Prostate gland (tissue), 2 donors: ENCODE results near the gene TAAR8. TPM values are rescaled to one million over a fixed set of nuclear protein-coding genes. Genes with fewer than 3 reads are reported as not detected.
A peak's percentile ranks its signal among the peaks of the same experiment; 100 is the strongest.

Experiments
- DNase-seq: peaks from one replicate; pipeline ENCODE4 v3.0.0-alpha.2; 2019; ENCODE audit warnings: low spot score
- H3K27ac ChIP-seq, 2 donors: fragments of 200-600 bp; sonication (generic); 2 replicates each; pipeline ENCODE4 v1.5.1; 2017 to 2019
- H3K27me3 ChIP-seq: fragments of 200-600 bp; sonication (generic); replicated peaks from 2 replicates; pipeline ENCODE4 v1.5.1; 2019; ENCODE audit not compliant: insufficient read depth
- H3K36me3 ChIP-seq, 2 donors: fragments of 200-600 bp; sonication (generic); 1 replicate in 1 of 2; 2 replicates in 1 of 2; pipeline versions ENCODE4 v1.5.1 to v1.8.1; 2017 to 2019
- H3K4me1 ChIP-seq: fragments of 200-600 bp; sonication (generic); replicated peaks from 2 replicates; pipeline ENCODE4 v1.5.1; 2019
- H3K4me3 ChIP-seq, 2 donors: fragments of 200-600 bp; sonication (generic); 2 replicates each; pipeline ENCODE4 v1.5.1; 2017 to 2019
- H3K9me3 ChIP-seq: fragments of 200-600 bp; sonication (generic); 2 replicates; pipeline ENCODE4 v1.5.1; 2017
- POLR2A ChIP-seq: fragments of 450-650 bp; IDR thresholded peaks from one replicate; pipeline ENCODE4 v1.6.1; 2016; ENCODE audit warnings: antibody characterized with exemption, mild to moderate bottlenecking
- POLR2AphosphoS5 ChIP-seq: sonication (generic); formaldehyde crosslinking; IDR thresholded peaks from one replicate; pipeline ENCODE4 v1.6.1; 2017; ENCODE audit warnings: antibody characterized with exemption
- WGBS: methylation state at CpG from one replicate; pipeline ENCODE4 v1.1.5; 2018; 5-methylcytosine and 5-hydroxymethylcytosine counted together
- intact Hi-C: fragments of 100-400 bp; cut with DNase I; formaldehyde crosslinking; loops from one replicate; pipeline ENCODE4 v1.14.2; 2022
- total RNA-seq, 2 donors: library from RNA; depleted of rRNA; stranded (reverse); fragments of >200 nt; gene quantifications; one replicate each; pipeline ENCODE4 v1.1.0, GENCODE V29; 2016
- TF ChIP-seq, protein P1 (sequence below), 4 experiments: fragments of 200-600 bp in 2 of 4; fragments of 450-650 bp in 2 of 4; sonication (generic) in 2 of 4; IDR thresholded peaks; 1 replicate in 3 of 4; 2 replicates in 1 of 4; pipeline ENCODE4 v1.5.1; 2016 to 2019; ENCODE audit warnings: antibody characterized with exemption in 4 of 4, mild to moderate bottlenecking in 2 of 4, moderate library complexity in 2 of 4

TAAR8 gene
- total RNA-seq, 2 donors from 2014 or later, result not detected

DNA sequence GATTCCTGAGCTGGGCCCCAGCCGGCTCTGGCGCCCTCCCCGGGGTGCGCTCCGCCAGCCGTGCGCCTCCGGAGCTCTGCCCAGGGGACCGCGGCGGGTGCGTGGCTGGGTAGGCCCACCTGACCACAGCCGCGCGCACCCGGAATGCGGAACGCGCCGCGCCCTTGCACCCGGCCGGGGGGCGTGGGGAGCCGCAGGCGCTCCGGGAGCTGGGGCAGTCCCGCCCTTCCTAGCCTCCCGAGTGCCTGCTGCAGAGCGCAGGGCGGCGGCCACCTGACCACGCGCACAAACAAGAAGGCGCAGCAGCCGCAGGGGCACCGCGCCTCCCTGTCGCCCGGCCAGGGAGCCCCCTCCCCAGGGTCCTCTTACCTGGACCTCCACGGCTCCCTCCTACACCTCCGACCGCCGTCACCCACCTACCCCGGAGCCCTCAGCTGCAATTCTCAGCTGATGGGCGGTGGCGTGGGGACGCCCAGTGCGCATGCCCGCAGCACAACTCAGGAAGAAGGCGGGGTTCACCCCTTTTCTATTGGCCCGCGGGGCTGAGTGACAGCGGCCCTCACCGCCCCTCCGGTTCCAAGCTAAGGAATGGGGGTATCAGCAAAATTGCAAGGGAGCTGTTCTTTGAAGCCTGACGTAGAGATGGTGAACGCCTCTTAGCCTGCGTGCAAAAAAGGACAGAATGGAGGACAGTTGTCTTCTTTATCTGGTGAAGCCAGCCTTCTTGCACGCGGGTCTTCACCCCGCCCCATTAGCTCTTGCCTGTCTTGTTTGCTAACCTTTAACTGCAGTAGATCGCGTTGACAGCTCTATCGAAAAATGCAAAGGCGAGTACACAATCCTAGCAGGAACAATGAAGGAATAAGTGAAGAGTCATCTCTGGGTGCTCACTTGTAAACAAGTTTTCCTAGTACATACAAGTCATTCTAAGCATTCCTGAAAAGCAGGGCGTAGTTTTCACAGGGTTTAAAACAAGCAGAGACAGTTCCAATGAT lies 39.5 kb upstream of the TAAR8 start, which contains the start of gene STX7:
STX7 (minus strand) TSS at position 479 of the 995 bp plus-strand sequence. CDS start 9,586 bp downstream, outside the sequence.
- no peaks in the 10 kb centered on the region for H3K36me3 ChIP-seq

DNA sequence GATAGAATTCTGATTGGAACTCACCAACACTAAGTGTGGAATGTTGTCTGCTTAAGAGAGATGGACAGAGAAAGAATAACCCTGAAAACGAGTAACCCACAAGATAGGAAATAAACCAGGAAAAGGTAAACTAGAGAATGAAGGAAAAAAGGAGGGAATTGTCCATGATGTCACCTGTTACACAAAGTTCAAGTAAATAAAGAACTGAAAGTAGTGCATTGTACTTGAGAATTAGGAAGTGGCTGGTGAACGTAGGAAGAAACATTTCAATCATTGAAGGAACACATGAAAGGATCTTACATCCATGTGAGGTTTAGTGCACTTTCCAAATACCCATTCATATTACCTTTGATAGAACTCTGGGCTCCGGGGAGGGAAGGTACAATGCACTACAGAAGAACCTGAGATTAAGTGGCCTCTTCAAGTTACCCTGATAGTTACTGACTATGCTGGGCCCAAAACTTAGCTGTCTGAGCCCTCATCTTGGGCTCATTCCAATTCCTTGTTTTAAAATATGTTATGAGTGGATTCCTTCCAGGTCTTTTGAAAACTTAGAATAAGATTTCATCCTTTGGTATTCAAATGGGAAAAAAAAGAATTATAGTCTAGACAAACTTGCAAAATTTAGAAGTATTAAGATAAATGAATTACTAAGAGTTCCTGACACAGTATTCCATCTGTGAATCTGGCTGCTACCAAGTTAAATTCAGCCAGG lies 38.5 kb upstream of the TAAR8 start:
- H3K36me3 ChIP-seq, result no peaks in the 10 kb centered on the region
- no peak for TF ChIP-seq POLR2A
- TF ChIP-seq, protein P1, sequence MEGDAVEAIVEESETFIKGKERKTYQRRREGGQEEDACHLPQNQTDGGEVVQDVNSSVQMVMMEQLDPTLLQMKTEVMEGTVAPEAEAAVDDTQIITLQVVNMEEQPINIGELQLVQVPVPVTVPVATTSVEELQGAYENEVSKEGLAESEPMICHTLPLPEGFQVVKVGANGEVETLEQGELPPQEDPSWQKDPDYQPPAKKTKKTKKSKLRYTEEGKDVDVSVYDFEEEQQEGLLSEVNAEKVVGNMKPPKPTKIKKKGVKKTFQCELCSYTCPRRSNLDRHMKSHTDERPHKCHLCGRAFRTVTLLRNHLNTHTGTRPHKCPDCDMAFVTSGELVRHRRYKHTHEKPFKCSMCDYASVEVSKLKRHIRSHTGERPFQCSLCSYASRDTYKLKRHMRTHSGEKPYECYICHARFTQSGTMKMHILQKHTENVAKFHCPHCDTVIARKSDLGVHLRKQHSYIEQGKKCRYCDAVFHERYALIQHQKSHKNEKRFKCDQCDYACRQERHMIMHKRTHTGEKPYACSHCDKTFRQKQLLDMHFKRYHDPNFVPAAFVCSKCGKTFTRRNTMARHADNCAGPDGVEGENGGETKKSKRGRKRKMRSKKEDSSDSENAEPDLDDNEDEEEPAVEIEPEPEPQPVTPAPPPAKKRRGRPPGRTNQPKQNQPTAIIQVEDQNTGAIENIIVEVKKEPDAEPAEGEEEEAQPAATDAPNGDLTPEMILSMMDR (IDR thresholded peaks at IDR 0.05), result no peak
- TF ChIP-seq POLR2AphosphoS5, result no peak
- no peaks in the 10 kb centered on the region for H3K4me1 ChIP-seq
- DNase-seq, result no peak
- no peaks in the 10 kb centered on the region for H3K27me3 ChIP-seq
- no peak overlapping the region for H3K4me3 ChIP-seq
- 50% methylated on average over 3 of the region's 3 CpGs for WGBS
- intact Hi-C loops, result no loop called here
- H3K27ac ChIP-seq, result no peak overlapping the region
- H3K9me3 ChIP-seq, result no peaks in the 10 kb centered on the region

More for the DNA sequence above, 39.5 kb upstream of the TAAR8 start, which contains the start of gene STX7:
- WGBS, result under 1% methylated on average over 64 of the region's 67 CpGs
- Histone ChIP-seq H3K27ac (peak within 1 kb of the TSS; percentile 75 to 78), H3K27me3 (no peaks in the 10 kb centered on the region), H3K9me3 (no peaks in the 10 kb centered on the region), H3K4me1 (no peaks in the 10 kb centered on the region), H3K4me3 (peak within 1 kb of the TSS; percentile 77 to 89)
- TF ChIP-seq POLR2A, result peak; percentile 72
- TF ChIP-seq, protein P1 (IDR thresholded peaks at IDR 0.05), result no peak
- peak; percentile 91 for TF ChIP-seq POLR2AphosphoS5
- DNase-seq, result peak; percentile 86
- intact Hi-C loops, result no loop called here

DNA sequence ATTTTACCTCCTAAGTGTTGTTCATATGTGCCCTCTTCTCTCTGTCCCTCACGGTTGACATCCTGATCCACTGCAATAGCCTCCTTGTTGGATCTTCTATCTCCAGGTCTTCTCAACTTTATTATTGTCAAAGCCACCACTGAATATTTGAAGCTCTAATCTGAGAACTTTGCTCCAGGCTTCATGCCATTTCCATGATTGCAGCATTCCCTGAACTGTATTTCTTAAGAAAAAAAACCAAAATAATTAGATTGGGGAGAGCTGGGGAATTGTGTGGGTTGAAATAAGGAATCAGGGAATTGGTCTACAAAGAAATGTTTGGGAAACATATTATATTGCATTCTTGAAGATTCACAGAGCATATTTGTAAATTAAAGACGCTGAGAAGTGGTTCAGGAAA lies 37.1 kb upstream of the TAAR8 start:
- no peak for TF ChIP-seq POLR2A
- TF ChIP-seq, protein P1 (IDR thresholded peaks at IDR 0.05), result no peak
- no peak for TF ChIP-seq POLR2AphosphoS5
- no peaks in the 10 kb centered on the region for H3K27me3 ChIP-seq
- H3K4me1 ChIP-seq, result no peaks in the 10 kb centered on the region
- no peak overlapping the region for H3K27ac ChIP-seq
- WGBS, result 66% methylated on average over 2 of the region's 2 CpGs
- no peaks in the 10 kb centered on the region for H3K36me3 ChIP-seq
- no peak for DNase-seq
- intact Hi-C loops, result no loop called here
- no peak overlapping the region for H3K4me3 ChIP-seq
- no peaks in the 10 kb centered on the region for H3K9me3 ChIP-seq

DNA sequence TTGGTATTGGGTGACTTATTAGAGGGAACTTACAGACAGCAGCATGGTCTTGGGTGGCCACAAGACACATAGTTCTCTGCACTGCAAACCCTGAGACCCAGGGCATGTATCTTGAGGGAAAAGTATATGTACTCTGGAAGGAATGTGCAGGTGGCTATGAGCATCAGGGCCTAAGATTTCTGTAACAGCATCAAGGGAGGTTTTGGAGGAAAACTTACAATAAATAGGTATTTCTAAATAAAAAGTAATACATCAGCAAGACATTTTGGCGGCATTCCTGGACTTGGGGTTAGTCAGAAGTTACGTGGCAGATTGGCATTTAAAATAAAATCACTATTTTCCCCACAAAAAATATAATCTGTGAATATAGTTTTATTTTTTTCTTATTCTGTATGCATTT lies 31.5 kb upstream of the TAAR8 start:
- no peaks in the 10 kb centered on the region for H3K9me3 ChIP-seq
- H3K36me3 ChIP-seq, result no peaks in the 10 kb centered on the region
- no peak overlapping the region for H3K27ac ChIP-seq
- intact Hi-C loops, result no loop called here
- H3K4me3 ChIP-seq, result no peak overlapping the region
- TF ChIP-seq, protein P1 (IDR thresholded peaks at IDR 0.05), result no peak
- TF ChIP-seq POLR2A (no peak), POLR2AphosphoS5 (no peak)
- 71% methylated on average over 2 of the region's 2 CpGs for WGBS
- DNase-seq, result no peak
- no peaks in the 10 kb centered on the region for H3K4me1 ChIP-seq
- no peaks in the 10 kb centered on the region for H3K27me3 ChIP-seq
